HepG2 (cell line): ENCODE measurements around the gene TPRN. TPM values are rescaled to one million over a fixed set of nuclear protein-coding genes. Genes with fewer than 3 reads are reported as not detected.
A peak's percentile ranks its signal among the peaks of the same experiment; 100 is the strongest.

Experiments
- ATAC-seq: fragments of 200-7000 bp; cut with Tn5 transposase; 3 replicates; pipeline ENCODE4 v1.9.1; 2020; ENCODE audit warnings: mild to moderate bottlenecking, moderate library complexity
- BruUV-seq: library from RNA; stranded (reverse); fragments of 400-500 nt; replicated peaks from 2 replicates; lab custom pipeline; 2021; lab: Mats Ljungman, UMichigan
- CTCF ChIA-PET: fragments of 300-600 bp; formaldehyde crosslinking; extraction: SDS; loops from one replicate; lab custom pipeline; 2021; ENCODE audit warnings: low total read pairs, inconsistent platforms, low intra/inter-chr PET ratio; lab: Yijun Ruan, JAX
- POLR2A ChIA-PET: fragments of 350-600 bp; sonication (Branson Sonifier 250); formaldehyde crosslinking; loops from one replicate; lab custom pipeline; 2020; ENCODE audit warnings: antibody characterized with exemption, inconsistent platforms; lab: Yijun Ruan, JAX
- DNase-seq: peaks from one replicate; pipeline ENCODE4 v3.0.0-alpha.2; 2015; ENCODE audit warnings: low spot score
- FAIRE-seq: peaks from 3 replicates; lab custom pipeline; 2011; peaks lifted over from hg19 to GRCh38; lab: Jason Lieb, UNC
- H2AFZ ChIP-seq: one replicate; pipeline ENCODE4 v1.6.1; 2011; ENCODE audit warnings: low read length, inconsistent platforms
- H3K27ac ChIP-seq: fragments of 300-600 bp; 3 replicates; pipeline ENCODE4 v1.8.0; 2011; ENCODE audit warnings: mixed run types, mild to moderate bottlenecking, mixed read lengths, low read length, inconsistent platforms; ENCODE audit not compliant: insufficient read depth; ENCODE audit errors: extremely low read length
- H3K27me3 ChIP-seq, 2 experiments: fragments of 200-600 bp in 1 of 2; 2 replicates in 1 of 2; 3 replicates in 1 of 2; pipeline versions ENCODE4 v1.6.0 to v1.8.0; 2011; ENCODE audit warnings: low read length in 2 of 2, mild to moderate bottlenecking in 2 of 2, moderate library complexity in 2 of 2, inconsistent platforms in 1 of 2; ENCODE audit not compliant: insufficient read depth in 2 of 2, control insufficient read depth in 1 of 2
- H3K36me3 ChIP-seq, 2 experiments: fragments of 200-600 bp in 1 of 2; replicated peaks in 1 of 2; 2 replicates in 1 of 2; 3 replicates in 1 of 2; pipeline versions ENCODE4 v1.5.1 to v1.8.0; 2011; ENCODE audit warnings: low read length in 2 of 2, inconsistent platforms in 1 of 2; ENCODE audit not compliant: insufficient read depth in 2 of 2, control insufficient read depth in 1 of 2
- H3K4me1 ChIP-seq: 2 replicates; pipeline ENCODE4 v1.5.1; 2012; ENCODE audit warnings: low read length, inconsistent platforms; ENCODE audit not compliant: insufficient read depth
- H3K4me2 ChIP-seq: 2 replicates; pipeline ENCODE4 v1.6.0; 2011; ENCODE audit warnings: low read depth, low read length, inconsistent platforms
- H3K4me3 ChIP-seq, 3 experiments: fragments of 200-600 bp in 1 of 3; sonication (generic), shearing (Covaris generic) in 1 of 3; replicated peaks in 1 of 3; 2 replicates each; pipeline ENCODE4 v1.5.1; 2011 to 2016; ENCODE audit warnings: low read length in 3 of 3, inconsistent platforms in 2 of 3, low read depth in 2 of 3, mild to moderate bottlenecking in 2 of 3, control low read depth in 1 of 3, mixed read lengths in 1 of 3; ENCODE audit not compliant: insufficient read depth in 1 of 3
- H3K79me2 ChIP-seq: one replicate; pipeline ENCODE4 v1.6.1; 2011; ENCODE audit warnings: low read length, inconsistent platforms; ENCODE audit not compliant: insufficient read depth
- H3K9ac ChIP-seq: 2 replicates; pipeline ENCODE4 v1.6.0; 2011; ENCODE audit warnings: mild to moderate bottlenecking, low read depth, low read length, inconsistent platforms; ENCODE audit not compliant: insufficient read depth
- H3K9me3 ChIP-seq: 2 replicates; pipeline ENCODE4 v1.5.1; 2012; ENCODE audit warnings: mild to moderate bottlenecking, low read length
- H4K20me1 ChIP-seq: 2 replicates; pipeline ENCODE4 v1.6.0; 2011; ENCODE audit warnings: inconsistent platforms, mild to moderate bottlenecking, low read length, moderate library complexity; ENCODE audit not compliant: insufficient read depth
- FUBP1 ChIP-seq: sonication (generic); formaldehyde crosslinking; IDR thresholded peaks from 2 replicates; pipeline ENCODE4 v1.5.1; 2020; ENCODE audit warnings: missing genetic modification reagents, mild to moderate bottlenecking, borderline replicate concordance
- MAZ ChIP-seq, 2 experiments: sonication (generic) in 1 of 2; formaldehyde crosslinking in 1 of 2; IDR thresholded peaks; 2 replicates each; pipeline versions ENCODE4 v1.5.0 to v1.6.1; 2012 to 2020; ENCODE audit warnings: low read depth in 2 of 2, mild to moderate bottlenecking in 2 of 2, borderline replicate concordance in 1 of 2, improper control_type of control experiment in 1 of 2, low read length in 1 of 2, missing genetic modification reagents in 1 of 2, moderate library complexity in 1 of 2
- NR1H2 ChIP-seq: sonication (generic); formaldehyde crosslinking; IDR thresholded peaks from 2 replicates; pipeline ENCODE4 v1.8.1; 2022; ENCODE audit warnings: low read depth, missing genetic modification reagents, borderline replicate concordance
- PCBP1 ChIP-seq: fragments of 200-400 bp; formaldehyde crosslinking; IDR thresholded peaks from 2 replicates; pipeline ENCODE4 v1.6.1; 2017; ENCODE audit warnings: mild to moderate bottlenecking, low read depth, low read length, borderline replicate concordance
- SALL1 ChIP-seq: sonication (generic); formaldehyde crosslinking; IDR thresholded peaks from 2 replicates; pipeline ENCODE4 v1.8.0; 2022; ENCODE audit warnings: mild to moderate bottlenecking, missing genetic modification reagents
- ZNF232 ChIP-seq: sonication (generic); formaldehyde crosslinking; IDR thresholded peaks from 2 replicates; pipeline ENCODE4 v1.4.0; 2020; ENCODE audit warnings: missing genetic modification reagents, borderline replicate concordance
- ZNF362 ChIP-seq: sonication (generic); formaldehyde crosslinking; IDR thresholded peaks from 2 replicates; pipeline ENCODE4 v1.4.0; 2020; ENCODE audit warnings: missing genetic modification reagents, mild to moderate bottlenecking, borderline replicate concordance
- WGBS: methylation state at CpG from one replicate; pipeline ENCODE4 v1.1.6; 2017; ENCODE audit warnings: low lambda C conversion rate; 5-methylcytosine and 5-hydroxymethylcytosine counted together
- in situ Hi-C: cut with HindIII; loops from 2 replicates; pipeline ENCODE4 v1.10.0; 2017; ENCODE audit warnings: low pct_unique_long_range_greater_than_20kb; ENCODE audit not compliant: extremely low pct_ligation_motif_present
- intact Hi-C: fragments of 100-400 bp; cut with micrococcal nuclease; formaldehyde crosslinking; loops from one replicate; pipeline ENCODE4 v1.10.0; 2022; ENCODE audit not compliant: unreplicated experiment
- polyA plus RNA-seq, 8 experiments: library from polyadenylated mRNA; depleted of rRNA in 3 of 8; stranded (reverse) in 7 of 8; unstranded in 1 of 8; fragments of >200 nt; fragmentation: Illumina TruSeq in 4 of 8; extraction: Trizol in 4 of 8; gene quantifications; 2 replicates each; pipeline versions ENCODE4 v1.2.1 to v1.2.3, GENCODE V29; 2011 to 2016; ENCODE audit warnings: low read depth in 4 of 8, missing spikeins in 1 of 8, mixed read lengths in 1 of 8; ENCODE audit not compliant: insufficient read depth in 1 of 8
- total RNA-seq, 5 experiments: library from RNA; depleted of rRNA; stranded (reverse); fragments of >200 nt; fragmentation: Illumina TruSeq; extraction: Trizol; gene quantifications; 2 replicates each; pipeline ENCODE4 v1.2.3, GENCODE V29; 2016; ENCODE audit warnings: low read depth in 1 of 5
- TF ChIP-seq, protein P1 (sequence below): sonication (generic); formaldehyde crosslinking; IDR thresholded peaks from 2 replicates; pipeline ENCODE4 v1.8.0; 2023; ENCODE audit warnings: mild to moderate bottlenecking, missing genetic modification reagents

TPRN gene
- total and polyA plus RNA-seq, 2 of the 13 experiments (the other 11 are each of a cell fraction or from before 2014, with no cell fraction given): 10.1 to 19.2 TPM

DNA sequence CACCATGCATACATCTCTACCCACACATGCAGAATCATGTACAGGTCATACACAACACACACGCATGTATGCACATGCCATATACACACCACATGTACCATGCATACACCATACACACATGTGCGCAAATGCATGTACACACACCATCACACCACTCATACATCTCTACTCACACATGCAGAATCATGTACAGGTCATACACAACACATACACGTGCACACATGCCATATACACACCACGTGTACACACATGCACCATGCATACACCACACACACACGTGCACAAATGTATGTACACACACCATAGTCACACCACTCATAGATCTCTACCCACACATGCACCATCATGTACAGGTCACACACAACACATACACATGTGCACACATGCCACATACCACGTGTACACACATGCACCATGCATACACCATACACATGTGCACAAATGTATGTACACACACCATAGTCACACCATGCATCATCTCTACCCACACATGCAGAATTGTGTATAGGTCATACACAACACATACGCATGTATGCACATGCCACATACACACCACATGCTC lies 47.6 kb downstream of the TPRN start (continued):
- TF ChIP-seq SALL1 (CRISPR knock-in tag) (no peak), NR1H2 (CRISPR knock-in tag) (no peak), FUBP1 (CRISPR knock-in tag) (no peak)
- TF ChIP-seq, protein P1, sequence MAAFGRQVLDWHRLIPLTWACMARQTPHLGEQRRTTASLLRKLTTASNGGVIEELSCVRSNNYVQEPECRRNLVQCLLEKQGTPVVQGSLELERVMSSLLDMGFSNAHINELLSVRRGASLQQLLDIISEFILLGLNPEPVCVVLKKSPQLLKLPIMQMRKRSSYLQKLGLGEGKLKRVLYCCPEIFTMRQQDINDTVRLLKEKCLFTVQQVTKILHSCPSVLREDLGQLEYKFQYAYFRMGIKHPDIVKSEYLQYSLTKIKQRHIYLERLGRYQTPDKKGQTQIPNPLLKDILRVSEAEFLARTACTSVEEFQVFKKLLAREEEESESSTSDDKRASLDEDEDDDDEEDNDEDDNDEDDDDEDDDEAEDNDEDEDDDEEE (CRISPR knock-in tag): no peak

- in situ Hi-C loops: no loop called here
- POLR2A ChIA-PET: interaction anchor here (0.7 to 3.0 kb wide), 27 partner anchors 12 to 308 kb away, joined by 3 to 34 read pairs (median 8); partner anchors contain the start of genes ANAPC2, LRRC26, MAN1B1 and NSMF
Measured at GRCh38 chr9:137150617-137151457, 49.7 kb downstream of the TPRN start.

More at GRCh38 chr9:137150617-137151457, 49.7 kb downstream of the TPRN start:
- Histone ChIP-seq H4K20me1 (no peaks in the 10 kb centered on the region), H3K36me3 (no peaks in the 10 kb centered on the region), H3K9me3 (no peaks in the 10 kb centered on the region), H3K4me3 (no peak overlapping the region), H3K4me1 (peaks cover 30% of the 10 kb centered on the region), H2AFZ (no peak overlapping the region), H3K9ac (no peak overlapping the region), H3K79me2 (no peaks in the 10 kb centered on the region), H3K27ac (no peak overlapping the region), H3K27me3 (peaks cover 8 to 38% of the 10 kb centered on the region in 2 experiments; a peak in 4 of 5 replicates), H3K4me2 (0 out of 2 replicates have a peak overlapping the region, but pooled peaks have one; percentile 32)
- DNase-seq (peak; percentile 84), FAIRE-seq (no peak), ATAC-seq (peak; percentile 19)
- intact Hi-C loops: loop anchor here (1.0 kb wide), 1 partner anchor 37 kb away; the partner anchor contains the start of genes ANAPC2 and SSNA1
- BruUV-seq: no TSS peak
- TF ChIP-seq MAZ (IDR thresholded peaks at IDR 0.05; ENCODE audit: borderline replicate concordance, low read depth, low read length) (0 out of 2 replicates have a peak, but pooled peaks have one; percentile 1), MAZ (CRISPR knock-in tag; IDR thresholded peaks at IDR 0.05; ENCODE audit: low read depth) (no peak), ZNF362 (peak; percentile 22; the same call in 1 of the 2 replicates), ZNF232 (no peak), PCBP1 (peak; percentile 67; the same call in 1 of the 2 replicates)
- CTCF ChIA-PET: no interaction called here
- WGBS: 3% methylated on average over 33 of the region's 34 CpGs
